Thyroid gland (tissue), 4 donors: Measurements from ENCODE around the gene SFTPD.

Source experiments
- CTCF ChIP-seq, 6 experiments: fragments of 200-600 bp in 3 of 6; fragments of 450-650 bp in 3 of 6; sonication (generic) in 3 of 6; IDR thresholded peaks; one replicate each; pipeline ENCODE4 v1.5.1; 2016 to 2019; ENCODE audit warnings: antibody characterized with exemption in 6 of 6, mild to moderate bottlenecking in 2 of 6, inconsistent platforms in 1 of 6, moderate library complexity in 1 of 6
- POLR2A ChIP-seq, 2 donors: fragments of 450-650 bp; IDR thresholded peaks; one replicate each; pipeline ENCODE4 v1.6.1; 2017; ENCODE audit warnings: antibody characterized with exemption in 2 of 2, mild to moderate bottlenecking in 2 of 2, moderate library complexity in 1 of 2

- no peak for TF ChIP-seq CTCF (IDR thresholded peaks at IDR 0.05)
- no peak for TF ChIP-seq POLR2A (IDR thresholded peaks at IDR 0.05)
These were observed 38.6 kb downstream of the SFTPD start for GRCh38 chr10:79910344-79910743.
